ENCODE data around the gene PRAMEF18.
"Not testable (repeated sequence)": the region's sequence is repeated elsewhere in the genome, so short reads cannot be mapped to it uniquely, and the experiment has no call there.

DNA sequence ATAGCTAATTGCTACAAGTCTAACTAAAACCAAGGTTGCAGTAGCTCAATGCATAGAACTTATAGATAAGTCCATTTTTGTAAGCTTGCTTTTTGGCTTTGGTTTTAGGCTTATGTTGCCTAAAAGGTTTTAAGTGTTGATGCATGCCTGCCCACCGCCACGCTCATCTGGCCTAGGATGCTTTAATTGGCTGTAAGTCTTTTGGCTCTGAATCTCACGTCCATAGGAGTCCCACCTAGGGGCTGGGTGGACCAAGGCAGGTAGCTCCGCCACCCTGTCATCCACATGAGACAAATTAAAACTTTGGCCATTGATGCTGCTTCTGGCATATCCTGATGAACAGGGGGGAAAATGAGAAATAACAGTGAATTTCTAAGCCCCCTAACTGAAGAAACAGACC is 11.6 kb upstream of the PRAMEF18 start:
- TF ChIP-seq POLR2A (IDR thresholded peaks at IDR 0.05; ENCODE audit: low read depth) = not testable (repeated sequence)
- TF ChIP-seq, protein P1, sequence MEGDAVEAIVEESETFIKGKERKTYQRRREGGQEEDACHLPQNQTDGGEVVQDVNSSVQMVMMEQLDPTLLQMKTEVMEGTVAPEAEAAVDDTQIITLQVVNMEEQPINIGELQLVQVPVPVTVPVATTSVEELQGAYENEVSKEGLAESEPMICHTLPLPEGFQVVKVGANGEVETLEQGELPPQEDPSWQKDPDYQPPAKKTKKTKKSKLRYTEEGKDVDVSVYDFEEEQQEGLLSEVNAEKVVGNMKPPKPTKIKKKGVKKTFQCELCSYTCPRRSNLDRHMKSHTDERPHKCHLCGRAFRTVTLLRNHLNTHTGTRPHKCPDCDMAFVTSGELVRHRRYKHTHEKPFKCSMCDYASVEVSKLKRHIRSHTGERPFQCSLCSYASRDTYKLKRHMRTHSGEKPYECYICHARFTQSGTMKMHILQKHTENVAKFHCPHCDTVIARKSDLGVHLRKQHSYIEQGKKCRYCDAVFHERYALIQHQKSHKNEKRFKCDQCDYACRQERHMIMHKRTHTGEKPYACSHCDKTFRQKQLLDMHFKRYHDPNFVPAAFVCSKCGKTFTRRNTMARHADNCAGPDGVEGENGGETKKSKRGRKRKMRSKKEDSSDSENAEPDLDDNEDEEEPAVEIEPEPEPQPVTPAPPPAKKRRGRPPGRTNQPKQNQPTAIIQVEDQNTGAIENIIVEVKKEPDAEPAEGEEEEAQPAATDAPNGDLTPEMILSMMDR (IDR thresholded peaks at IDR 0.05) = not testable (repeated sequence)
